IMR-90 (cell line): ENCODE results near the gene TRIP4. TPM values are rescaled to one million over a fixed set of nuclear protein-coding genes. Genes with fewer than 3 reads are reported as not detected.

Experiments
- ATAC-seq: fragments of 200-7000 bp; cut with Tn5 transposase; 2 replicates; pipeline ENCODE4 v1.9.1; 2020; ENCODE audit warnings: low read depth, mild to moderate bottlenecking, moderate library complexity
- BruUV-seq: library from RNA; stranded (reverse); fragments of 400-500 nt; replicated peaks from 2 replicates; lab custom pipeline; 2021; lab: Mats Ljungman, UMichigan
- CTCF ChIA-PET: fragments of 300-600 bp; formaldehyde crosslinking; extraction: SDS; loops from one replicate; lab custom pipeline; 2021; ENCODE audit warnings: antibody characterized with exemption; lab: Yijun Ruan, JAX
- POLR2A ChIA-PET: fragments of 300-600 bp; sonication (Branson Sonifier 250); formaldehyde crosslinking; loops from one replicate; lab custom pipeline; 2022; ENCODE audit warnings: antibody characterized with exemption; ENCODE audit not compliant: unreplicated experiment; lab: Charles Lee
- DNase-seq: peaks from one replicate; pipeline ENCODE4 v3.0.0; 2013
- H2AFZ ChIP-seq: replicated peaks from 2 replicates; pipeline ENCODE3; 2013; ENCODE audit warnings: low read length, mild to moderate bottlenecking; ENCODE audit not compliant: poor library complexity
- H2AK5ac ChIP-seq: 2 replicates; pipeline ENCODE4 v1.6.1; 2013; ENCODE audit warnings: low read depth, low read length, inconsistent platforms
- H2AK9ac ChIP-seq: replicated peaks from 2 replicates; pipeline ENCODE3; 2013; ENCODE audit warnings: mild to moderate bottlenecking, low read depth, low read length, moderate library complexity; ENCODE audit not compliant: poor library complexity
- H2BK120ac ChIP-seq: 2 replicates; pipeline ENCODE4 v1.6.1; 2013; ENCODE audit warnings: low read depth, low read length, inconsistent platforms
- H2BK15ac ChIP-seq: 3 replicates; pipeline ENCODE4 v1.6.1; 2013; ENCODE audit warnings: low read depth, low read length, inconsistent platforms
- H2BK20ac ChIP-seq: 2 replicates; pipeline ENCODE4 v1.6.1; 2013; ENCODE audit warnings: low read depth, mild to moderate bottlenecking, inconsistent platforms, low read length, moderate library complexity
- H2BK5ac ChIP-seq: 2 replicates; pipeline ENCODE4 v1.6.1; 2013; ENCODE audit warnings: mild to moderate bottlenecking, low read depth, low read length, inconsistent platforms; ENCODE audit not compliant: poor library complexity, severe bottlenecking
- H3K14ac ChIP-seq: replicated peaks from 2 replicates; pipeline ENCODE4 v1.6.1; 2013; ENCODE audit warnings: low read depth, low read length, inconsistent platforms
- H3K18ac ChIP-seq: 2 replicates; pipeline ENCODE4 v1.6.1; 2013; ENCODE audit warnings: low read depth, low read length, control low read depth
- H3K23ac ChIP-seq: 2 replicates; pipeline ENCODE4 v1.6.1; 2013; ENCODE audit warnings: low read depth, low read length, inconsistent platforms
- H3K27ac ChIP-seq: 2 replicates; pipeline ENCODE4 v1.5.1; 2013; ENCODE audit warnings: mild to moderate bottlenecking, control low read depth, low read length; ENCODE audit not compliant: insufficient read depth
- H3K27me3 ChIP-seq: 2 replicates; pipeline ENCODE4 v1.6.1; 2013; ENCODE audit warnings: low read length; ENCODE audit not compliant: control insufficient read depth, insufficient read depth
- H3K36me3 ChIP-seq: 2 replicates; pipeline ENCODE4 v1.6.1; 2013; ENCODE audit warnings: low read length, mixed read lengths; ENCODE audit not compliant: control insufficient read depth, insufficient read depth
- H3K4ac ChIP-seq: 2 replicates; pipeline ENCODE4 v1.6.1; 2013; ENCODE audit warnings: low read depth, low read length, inconsistent platforms
- H3K4me1 ChIP-seq: 2 replicates; pipeline ENCODE4 v1.6.1; 2013; ENCODE audit warnings: low read length, mixed read lengths; ENCODE audit not compliant: control insufficient read depth, insufficient read depth
- H3K4me2 ChIP-seq: 2 replicates; pipeline ENCODE4 v1.6.1; 2013; ENCODE audit warnings: low read depth, mild to moderate bottlenecking, control low read depth, low read length, moderate library complexity
- H3K4me3 ChIP-seq: 2 replicates; pipeline ENCODE4 v1.5.1; 2013; ENCODE audit warnings: low read depth, mild to moderate bottlenecking, control low read depth, low read length, moderate library complexity; ENCODE audit not compliant: insufficient read depth
- H3K56ac ChIP-seq: 2 replicates; pipeline ENCODE4 v1.6.1; 2013; ENCODE audit warnings: low read length, inconsistent platforms; ENCODE audit not compliant: insufficient read depth; ENCODE audit errors: extremely low read depth
- H3K79me1 ChIP-seq, 2 experiments: 2 replicates each; pipeline ENCODE4 v1.6.1; 2013; ENCODE audit warnings: low read length in 2 of 2, inconsistent platforms in 1 of 2, low read depth in 1 of 2
- H3K9ac ChIP-seq: 2 replicates; pipeline ENCODE4 v1.6.1; 2013; ENCODE audit warnings: low read depth, low read length, control low read depth
- H3K9me1 ChIP-seq: 2 replicates; pipeline ENCODE4 v1.6.1; 2013; ENCODE audit warnings: low read length, inconsistent platforms; ENCODE audit not compliant: insufficient read depth
- H3K9me3 ChIP-seq: 2 replicates; pipeline ENCODE4 v1.6.1; 2013; ENCODE audit warnings: low read length; ENCODE audit not compliant: control insufficient read depth, insufficient read depth
- H4K20me1 ChIP-seq: 2 replicates; pipeline ENCODE4 v1.6.1; 2013; ENCODE audit warnings: low read length, inconsistent platforms; ENCODE audit not compliant: insufficient read depth
- H4K5ac ChIP-seq: 2 replicates; pipeline ENCODE4 v1.6.1; 2013; ENCODE audit warnings: mild to moderate bottlenecking, low read depth, low read length, control low read depth
- H4K8ac ChIP-seq, 2 experiments: 2 replicates each; pipeline ENCODE4 v1.6.1; 2013; ENCODE audit warnings: low read depth in 2 of 2, low read length in 2 of 2, control low read depth in 1 of 2, inconsistent platforms in 1 of 2
- H4K91ac ChIP-seq: 2 replicates; pipeline ENCODE4 v1.6.1; 2013; ENCODE audit warnings: low read depth, low read length, inconsistent platforms; ENCODE audit not compliant: insufficient read depth
- CHD1 ChIP-seq: IDR thresholded peaks from 2 replicates; pipeline ENCODE4 v1.6.1; 2012; ENCODE audit warnings: low read depth, low read length, improper control_type of control experiment
- ELK1 ChIP-seq: fragments of 150-350 bp; IDR thresholded peaks from 2 replicates; pipeline ENCODE4 v1.6.1; 2016; ENCODE audit warnings: low read depth, mild to moderate bottlenecking, low read length, moderate library complexity, borderline replicate concordance
- FOS ChIP-seq: fragments of 150-350 bp; IDR thresholded peaks from 2 replicates; pipeline ENCODE4 v1.6.1; 2016; ENCODE audit warnings: low read depth, low read length
- MAFK ChIP-seq: IDR thresholded peaks from 2 replicates; pipeline ENCODE4 v1.6.1; 2012; ENCODE audit warnings: low read depth, low read length, improper control_type of control experiment
- MXI1 ChIP-seq: IDR thresholded peaks from 2 replicates; pipeline ENCODE4 v1.6.1; 2012; ENCODE audit warnings: low read depth, mild to moderate bottlenecking, low read length, moderate library complexity, borderline replicate concordance
- RAD21 ChIP-seq: IDR thresholded peaks from 2 replicates; pipeline ENCODE4 v1.6.1; 2012; ENCODE audit warnings: low read length, improper control_type of control experiment
- RCOR1 ChIP-seq: IDR thresholded peaks from 2 replicates; pipeline ENCODE4 v1.6.1; 2012; ENCODE audit warnings: mild to moderate bottlenecking, low read length, improper control_type of control experiment; ENCODE audit not compliant: insufficient replicate concordance
- RFX5 ChIP-seq: IDR thresholded peaks from 2 replicates; pipeline ENCODE4 v1.8.0; 2012; ENCODE audit warnings: low read depth, mild to moderate bottlenecking, low read length, moderate library complexity
- SMC3 ChIP-seq: fragments of 150-350 bp; IDR thresholded peaks from 2 replicates; pipeline ENCODE4 v1.6.1; 2016; ENCODE audit warnings: low read depth, mild to moderate bottlenecking, antibody characterized with exemption, low read length, moderate library complexity
- WGBS, 2 experiments: methylation state at CpG; one replicate each; pipeline versions ENCODE4 v1.1.5 to v1.1.7; 2013; ENCODE audit warnings: missing lambda C conversion rate in 2 of 2; ENCODE audit not compliant: insufficient read length in 1 of 2; ENCODE audit errors: extremely low coverage in 2 of 2; 5-methylcytosine and 5-hydroxymethylcytosine counted together
- dilution Hi-C: fragments of 300-500 bp; cut with HindIII; formaldehyde crosslinking; loops from one replicate; pipeline ENCODE4 v1.14.3; 2018; ENCODE audit warnings: low sequenced_read_pairs; ENCODE audit not compliant: unreplicated experiment
- in situ Hi-C: fragments of 300-500 bp; cut with MboI; formaldehyde crosslinking; loops from 3 replicates; pipeline ENCODE4 v1.14.3; 2019; ENCODE audit warnings: low sequenced_read_pairs, inconsistent platforms, mixed read lengths
- intact Hi-C: fragments of 100-400 bp; cut with micrococcal nuclease; formaldehyde crosslinking; loops from 2 replicates; pipeline ENCODE4 v1.10.0; 2022
- polyA plus RNA-seq, 3 experiments: library from polyadenylated mRNA; depleted of rRNA; stranded (reverse); fragments of >200 nt; gene quantifications; 2 replicates each; pipeline ENCODE4 v1.2.3, GENCODE V29; 2012; ENCODE audit warnings: low replicate concordance in 1 of 3
- total RNA-seq: library from RNA; depleted of rRNA; stranded (reverse); fragments of >200 nt; gene quantifications from 2 replicates; pipeline ENCODE4 v1.2.3, GENCODE V29; 2012

TRIP4 gene
- total and polyA plus RNA-seq, 2 of the 4 experiments (the other 2 are of a cell fraction), result 13.1 to 19.4 TPM

- no peaks in the 10 kb centered on the region for H3K9me3 ChIP-seq
- no peak overlapping the region for H2BK15ac ChIP-seq
- no peak overlapping the region for H2BK20ac ChIP-seq
- H3K79me1 ChIP-seq, result peaks cover 13 to 65% of the 10 kb centered on the region in 2 experiments
- H3K4ac ChIP-seq, result no peak overlapping the region
- no peak overlapping the region for H2BK120ac ChIP-seq
- no peak overlapping the region for H2AFZ ChIP-seq
- in situ Hi-C loops, result no loop called here
- H3K9me1 ChIP-seq, result peaks cover 15% of the 10 kb centered on the region
- H3K4me3 ChIP-seq, result no peak overlapping the region
- intact Hi-C loops, result no loop called here
- H3K14ac ChIP-seq, result no peak overlapping the region
- ATAC-seq (peak; percentile 76), DNase-seq (peak; percentile 63)
- H4K5ac ChIP-seq, result no peak overlapping the region
- POLR2A ChIA-PET, result no interaction called here
- 0 out of 2 replicates have a peak, but pooled peaks cover 2% of the 10 kb centered on the region for H3K36me3 ChIP-seq
- no peak overlapping the region for H2BK5ac ChIP-seq
- H4K91ac ChIP-seq, result no peak overlapping the region
- no CpG with 5 or more reads among the region's 1 CpG for WGBS, 2 experiments
- dilution Hi-C loops, result no loop called here
- H3K18ac ChIP-seq, result no peak overlapping the region
- peaks cover 3% of the 10 kb centered on the region; the same call in 1 of the 2 replicates for H3K4me1 ChIP-seq
- H3K27ac ChIP-seq, result no peak overlapping the region
- H3K9ac ChIP-seq, result no peak overlapping the region
- H3K56ac ChIP-seq, result no peak overlapping the region
- BruUV-seq, result no TSS peak
- H2AK9ac ChIP-seq, result no peak overlapping the region
- no peak overlapping the region for H4K8ac ChIP-seq
- H3K23ac ChIP-seq, result no peak overlapping the region
- H4K20me1 ChIP-seq, result peaks cover 62% of the 10 kb centered on the region
- no peak overlapping the region for H3K4me2 ChIP-seq
- no peak overlapping the region for H2AK5ac ChIP-seq
- TF ChIP-seq RFX5 (no peak), MAFK (no peak), FOS (no peak), RCOR1 (no peak), SMC3 (no peak), MXI1 (no peak), CHD1 (no peak), RAD21 (no peak), ELK1 (no peak)
- CTCF ChIA-PET, result interaction anchor here (0.9 kb wide), 1 partner anchor 26 kb away, joined by 5 read pairs; no protein-coding TSS in a partner anchor
- H3K27me3 ChIP-seq, result no peaks in the 10 kb centered on the region
Measured at GRCh38 chr15:64478863-64479262, 91.2 kb downstream of the TRIP4 start.
